DMS53 (cell line): ENCODE results near the gene ZNF182.
A peak's percentile ranks its signal among the peaks of the same experiment; 100 is the strongest.
"Not testable (repeated sequence)": the region's sequence is repeated elsewhere in the genome, so short reads cannot be mapped to it uniquely, and the experiment has no call there.

ENCODE experiments used
- DNase-seq: peaks from one replicate; lab custom pipeline; 2025; lab: John Stamatoyannopoulos, UW

The ZNF182 gene

GRCh38 chrX:48003758-48004457 lies at the start of gene ZNF182:
TSS of gene ZNF182 (minus strand) at chrX:48003989. CDS start at chrX:48002609, 1,380 bp downstream.
- peak; percentile 97 for DNase-seq

- no peak for DNase-seq
Observed at GRCh38 chrX:48046846-48047245, 43.1 kb upstream of the ZNF182 start.

DNA sequence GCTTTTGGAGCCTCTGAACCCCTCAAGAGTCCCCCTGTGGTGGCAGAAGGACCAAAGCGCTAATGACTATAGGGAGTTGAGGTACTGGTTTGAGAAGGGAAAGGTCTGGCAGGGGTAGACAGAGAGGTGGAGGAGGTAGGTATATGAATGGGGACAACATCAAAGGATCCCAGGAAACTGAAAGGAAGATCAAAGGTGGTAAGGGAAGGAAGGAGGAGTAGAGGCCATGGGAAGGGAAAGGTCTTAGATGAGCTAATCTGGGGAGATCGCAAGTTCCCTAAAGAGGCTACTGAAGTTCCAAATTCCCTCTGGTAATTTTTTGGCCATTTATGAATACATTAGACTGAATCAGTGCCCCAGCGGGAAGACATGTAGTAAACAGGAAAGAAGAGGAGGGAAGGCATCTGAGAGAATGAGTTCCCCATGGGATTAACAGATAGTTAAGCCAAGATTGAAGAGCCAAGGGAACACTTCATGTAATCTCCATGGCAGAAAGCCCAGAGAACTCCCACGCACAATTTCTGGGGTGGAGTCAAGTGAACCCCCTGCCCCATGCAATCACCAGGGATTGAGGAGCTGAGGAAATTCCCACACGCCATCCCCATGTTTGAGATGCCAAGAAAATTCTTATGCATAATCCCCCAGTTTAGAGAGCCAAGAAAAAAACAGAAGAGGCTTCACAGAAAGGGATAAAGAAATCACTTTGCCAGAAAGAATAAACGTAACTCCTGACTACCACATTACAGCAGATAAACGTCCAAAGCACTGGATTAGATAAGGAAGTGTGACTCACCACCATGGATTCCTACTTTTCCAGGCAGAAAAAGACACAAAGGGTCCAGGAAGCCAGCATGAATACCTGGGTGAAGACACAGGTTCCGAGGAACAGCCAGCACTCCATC lies 41.9 kb upstream of the ZNF182 start:
- DNase-seq, result no peak

DNA sequence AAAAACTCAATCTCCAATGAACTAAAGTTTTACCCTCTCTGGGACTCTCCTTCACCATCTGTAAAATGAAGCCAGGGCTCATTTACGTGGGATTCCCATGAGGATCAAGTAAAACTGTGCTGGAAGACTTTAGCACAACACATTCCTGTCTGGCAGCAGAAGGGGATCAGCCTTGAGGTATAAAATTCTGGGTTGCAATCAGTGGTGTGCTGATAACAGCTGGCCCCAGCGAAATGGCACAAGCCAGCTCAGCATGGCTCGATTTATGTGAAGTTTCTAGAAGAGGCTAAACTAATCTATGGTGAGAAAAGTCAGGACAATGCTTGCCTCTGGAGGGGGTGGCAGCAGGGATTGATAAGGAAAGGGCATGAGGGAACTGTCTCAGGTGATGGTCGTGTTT lies 39.3 kb upstream of the ZNF182 start:
- no peak for DNase-seq

- DNase-seq, result no peak
Observed at GRCh38 chrX:48035891-48036290, 32.1 kb upstream of the ZNF182 start.

DNA sequence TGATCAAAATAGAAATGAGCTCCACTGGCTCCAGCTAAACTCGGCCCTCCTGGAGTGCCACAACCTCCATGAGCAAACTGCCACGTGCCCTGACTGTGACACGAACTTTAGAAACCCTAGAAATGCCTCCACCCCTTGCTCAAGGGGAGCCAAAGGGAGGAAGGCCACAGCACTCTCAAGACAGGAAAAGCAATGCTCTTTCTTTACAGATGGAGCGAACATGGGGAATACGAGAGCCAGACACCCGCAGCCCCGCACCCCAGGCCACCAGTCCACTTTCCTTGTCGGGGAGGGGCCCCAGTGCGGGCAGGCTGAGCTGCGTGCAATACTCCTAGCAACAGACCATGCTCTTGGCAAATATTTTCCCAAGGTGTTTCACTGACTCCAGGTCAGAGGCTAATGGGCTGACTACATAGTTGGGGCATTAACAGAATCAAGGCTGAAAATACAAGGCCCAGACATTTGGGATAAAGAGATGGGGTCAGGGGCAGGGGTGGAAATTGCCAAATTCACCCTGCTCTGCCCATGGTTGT lies 26.9 kb upstream of the ZNF182 start:
- not testable (repeated sequence) for DNase-seq

DNA sequence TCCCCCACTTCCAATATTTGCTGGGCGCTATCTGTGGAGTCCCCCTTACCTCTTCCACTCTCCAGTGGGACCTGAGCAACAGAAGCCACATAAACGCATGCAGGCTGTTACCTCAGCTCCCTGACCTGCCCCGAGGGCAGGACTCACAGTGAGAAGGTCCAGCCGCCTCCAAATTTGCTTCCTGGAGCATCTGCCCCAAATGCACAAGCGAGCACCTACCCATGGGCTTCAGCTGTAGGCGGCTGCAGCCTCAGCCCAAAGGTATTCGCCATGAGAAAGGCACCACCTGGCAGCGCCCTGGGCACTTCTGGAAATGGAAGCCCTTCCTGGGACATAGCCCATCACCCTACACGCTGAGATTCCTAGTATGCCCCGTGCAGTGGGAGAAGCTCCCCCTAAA lies 26.4 kb upstream of the ZNF182 start:
- no peak for DNase-seq

DNA sequence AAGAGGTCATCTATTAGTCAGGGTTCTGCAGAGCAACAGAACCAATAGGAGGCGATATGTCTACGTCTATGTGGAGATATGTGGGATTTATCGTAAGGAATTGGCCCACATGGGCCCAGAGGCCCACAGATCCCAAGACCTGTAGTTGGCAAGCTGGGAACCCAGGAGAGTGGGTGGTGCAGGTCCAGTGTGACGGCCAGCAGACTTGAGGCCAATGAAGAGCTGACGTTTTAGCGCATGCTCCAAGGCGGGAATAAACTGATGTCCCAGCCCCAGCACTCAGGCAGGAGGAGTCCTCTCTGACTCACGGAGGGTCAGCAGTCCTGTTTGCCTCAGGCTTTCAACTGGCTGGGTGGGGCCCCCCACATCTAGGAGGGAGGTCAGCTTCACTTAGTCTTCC lies 24.3 kb upstream of the ZNF182 start:
- DNase-seq, result no peak

- DNase-seq, result not testable (repeated sequence)
Observed at GRCh38 chrX:48027545-48027944, 23.8 kb upstream of the ZNF182 start.

DNA sequence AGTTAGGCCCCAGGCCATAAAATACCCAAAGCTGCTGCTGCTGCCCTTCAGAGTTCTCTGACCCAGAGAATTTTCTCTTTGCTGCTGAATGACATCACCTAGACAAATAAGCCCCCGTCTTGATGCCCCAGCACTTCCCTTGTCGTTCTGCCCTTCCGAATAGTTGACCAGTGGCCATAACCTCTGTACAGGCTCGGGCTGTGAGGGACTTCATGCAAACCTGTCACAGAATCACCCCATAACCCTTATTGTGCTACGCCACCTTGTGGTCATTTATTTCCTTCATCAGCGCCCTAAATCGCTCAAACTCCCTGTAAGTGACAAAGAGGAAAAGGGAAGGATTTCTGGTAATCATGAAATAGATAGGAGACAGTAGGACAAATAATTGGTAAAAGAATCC lies 21.8 kb upstream of the ZNF182 start:
- peak; percentile 85 for DNase-seq

DNA sequence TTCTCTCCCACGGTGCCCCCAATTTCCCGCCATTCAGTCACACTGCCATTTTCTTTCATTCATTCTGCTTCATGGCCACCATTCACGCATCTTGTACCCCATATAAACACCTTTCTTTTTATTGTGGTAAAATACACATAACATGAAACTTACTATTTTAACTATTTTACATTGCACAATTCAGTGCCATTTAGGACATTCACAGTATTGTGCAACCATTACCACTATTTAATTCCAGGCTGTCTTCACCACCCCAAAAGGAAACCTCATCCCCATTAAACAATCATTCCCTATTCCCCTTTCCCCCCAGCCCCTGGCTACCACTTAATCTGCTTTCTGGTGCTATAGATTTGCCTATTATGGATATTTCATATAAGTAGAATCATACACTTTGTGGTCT lies 18.9 kb upstream of the ZNF182 start:
- DNase-seq, result no peak

DNA sequence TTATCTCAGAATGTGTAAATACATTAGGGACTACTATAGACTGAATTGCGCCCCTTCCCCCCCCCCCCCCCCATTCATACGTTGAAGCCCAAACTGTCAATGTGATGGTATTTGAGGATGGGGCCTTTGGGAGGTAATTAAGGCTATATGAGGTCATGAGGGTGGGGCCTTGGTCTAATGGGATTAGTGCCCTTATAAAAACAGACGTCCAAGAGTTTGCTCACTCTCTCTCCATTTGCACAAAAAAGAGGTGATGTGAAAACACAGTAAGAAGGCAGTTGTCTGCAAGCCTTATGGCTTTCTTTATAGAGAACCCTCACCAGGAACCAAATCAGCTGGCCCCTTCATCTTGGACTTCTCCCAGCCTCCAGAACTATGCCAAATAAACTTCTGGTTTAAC lies 18.3 kb upstream of the ZNF182 start:
- no peak for DNase-seq

DNA sequence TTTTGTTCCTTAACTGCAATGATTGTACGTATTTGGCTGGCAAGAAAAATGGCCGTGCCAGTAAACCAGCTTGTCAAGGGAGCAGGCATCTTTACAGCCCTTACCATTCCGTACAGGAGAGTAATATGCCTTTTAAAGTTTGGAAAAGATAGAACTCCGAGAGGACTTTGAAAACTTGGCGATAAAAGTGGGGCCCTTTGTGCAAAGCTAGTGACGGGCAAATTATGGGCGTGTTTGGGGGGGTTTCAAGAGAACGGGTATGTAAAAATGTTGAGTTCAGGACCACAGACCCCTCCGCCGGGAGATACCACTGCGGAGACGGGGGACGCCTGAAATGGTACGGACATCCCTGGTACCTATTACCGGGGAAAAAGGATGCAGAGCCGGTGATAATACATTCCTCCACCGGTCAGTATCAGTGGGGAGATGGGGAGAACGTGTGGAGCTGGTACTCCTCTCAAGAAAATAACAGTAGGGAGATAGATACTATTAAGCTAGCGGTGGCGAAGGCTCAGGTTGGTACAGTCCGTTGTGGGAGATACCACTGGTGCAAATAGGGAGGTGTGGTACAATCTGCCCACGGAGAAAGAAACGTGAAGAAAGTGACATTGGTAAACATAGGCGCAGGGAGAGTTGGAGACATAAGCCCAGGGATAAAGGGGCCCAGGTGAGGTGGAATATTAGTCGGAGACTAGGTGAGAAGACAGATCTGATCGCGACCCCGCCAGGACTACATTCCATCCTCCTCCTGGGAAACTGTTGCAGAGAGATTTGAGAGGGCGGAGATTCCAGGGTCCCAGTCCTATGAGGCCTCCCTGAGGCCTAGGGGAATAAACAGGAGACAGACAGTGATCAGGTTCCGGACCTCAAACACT lies 17.5 kb upstream of the ZNF182 start:
- DNase-seq, result peak; percentile 92

GRCh38 chrX:48020472-48020871 lies 16.7 kb upstream of the ZNF182 start:
- peak; percentile 23 for DNase-seq

DNA sequence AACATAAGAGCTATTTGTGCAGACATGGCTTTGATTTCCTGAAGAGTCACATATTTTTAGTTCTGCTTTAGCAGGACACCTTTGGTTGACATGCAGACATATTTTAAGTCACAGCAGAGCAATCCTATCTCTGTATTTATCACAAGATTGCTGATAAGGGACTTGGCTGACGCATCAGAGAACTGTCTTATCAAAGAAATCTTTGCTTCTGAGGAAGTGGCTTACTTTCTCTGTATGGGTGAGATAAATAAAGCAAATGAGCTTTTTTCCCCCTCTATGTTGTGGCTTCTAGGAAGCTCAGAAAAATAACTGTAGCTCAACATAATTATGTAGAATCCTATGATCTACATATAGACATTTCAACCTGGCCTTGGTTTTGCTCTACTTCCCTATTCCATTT lies 16.1 kb upstream of the ZNF182 start:
- DNase-seq, result not testable (repeated sequence)

DNA sequence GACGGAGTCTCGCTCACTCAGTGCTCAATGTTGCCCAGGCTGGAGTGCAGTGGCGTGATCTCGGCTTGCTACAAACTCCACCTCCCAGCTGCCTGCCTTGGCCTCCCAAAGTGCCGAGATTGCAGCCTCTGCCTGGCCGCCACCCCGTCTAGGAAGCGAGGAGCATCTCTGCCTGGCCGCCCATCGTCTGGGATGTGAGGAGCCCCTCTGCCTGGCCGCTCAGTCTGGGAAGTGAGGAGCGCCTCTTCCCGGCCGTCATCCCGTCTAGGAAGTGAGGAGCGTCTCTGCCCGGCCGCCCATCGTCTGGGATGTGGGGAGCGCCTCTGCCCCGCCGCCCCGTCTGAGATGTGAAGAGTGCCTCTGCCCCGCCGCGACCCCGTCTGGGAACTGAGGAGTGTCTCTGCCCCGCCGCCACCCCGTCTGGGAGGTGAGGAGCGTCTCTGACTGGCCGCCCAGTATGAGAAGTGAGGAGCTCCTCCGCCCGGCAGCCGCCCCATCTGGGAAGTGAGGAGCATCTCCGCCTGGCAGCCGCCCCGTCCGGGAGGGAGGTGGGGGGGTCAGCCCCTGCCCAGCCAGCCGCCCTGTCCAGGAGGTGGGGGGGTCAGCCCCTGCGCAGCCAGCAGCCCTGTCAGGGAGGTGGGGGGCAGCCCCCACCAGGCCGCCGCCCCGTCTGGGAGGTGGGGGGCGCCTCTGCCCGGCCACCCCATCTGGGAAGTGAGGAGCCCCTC lies 13.0 kb upstream of the ZNF182 start:
- not testable (repeated sequence) for DNase-seq

GRCh38 chrX:48009445-48009960 lies 5.7 kb upstream of the ZNF182 start:
- DNase-seq, result not testable (repeated sequence)

GRCh38 chrX:48006688-48007087 lies 2.9 kb upstream of the ZNF182 start, which contains the start of gene SPACA5:
TSS of gene SPACA5 (plus strand) at chrX:48006988. CDS start at chrX:48007803, 815 bp downstream.
- not testable (repeated sequence) for DNase-seq

DNA sequence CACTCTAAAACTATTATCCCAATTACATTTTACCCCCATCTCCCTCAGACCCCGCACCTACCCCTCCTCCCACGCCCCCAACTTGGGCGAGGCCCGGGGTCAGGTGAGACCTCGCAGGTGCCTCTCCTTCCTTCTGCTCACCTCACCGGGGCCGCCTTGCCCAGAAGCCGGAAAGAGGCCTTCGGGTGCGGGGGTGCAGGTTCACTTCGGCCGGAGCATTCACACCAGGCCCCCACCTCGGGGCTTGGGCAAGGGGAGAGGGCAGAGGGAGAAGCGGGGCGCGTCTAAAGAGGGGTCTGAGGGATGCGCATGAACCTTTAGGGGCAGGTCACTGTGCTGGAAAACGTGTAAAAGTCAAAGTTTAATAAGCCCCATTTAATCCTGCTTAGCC lies 427 bp downstream of the ZNF182 start:
- peak; percentile 49 for DNase-seq

GRCh38 chrX:48002929-48003328 lies 860 bp downstream of the ZNF182 start:
- no peak for DNase-seq

DNA sequence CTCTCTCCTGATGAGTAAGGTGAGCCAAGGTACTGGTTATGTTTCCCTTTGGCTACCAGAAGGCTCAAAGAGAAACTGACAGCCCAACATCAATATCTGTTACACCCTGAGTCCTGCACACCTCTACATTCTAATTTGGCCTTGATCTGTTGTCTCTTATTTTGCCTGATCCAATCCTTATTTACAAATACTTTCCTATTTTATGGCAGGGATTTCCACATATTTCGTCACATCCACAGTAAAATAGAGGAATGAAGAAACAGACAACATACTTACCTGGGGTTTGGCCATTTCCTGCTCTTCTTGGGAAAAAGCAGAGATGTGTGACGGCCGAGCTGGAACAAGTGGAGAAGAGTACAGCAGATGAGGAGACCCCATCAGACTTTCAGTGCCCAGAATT lies 1.5 kb downstream of the ZNF182 start:
- no peak for DNase-seq
